ENCODE data around the gene MAPKAP1. TPM values are rescaled to one million over a fixed set of nuclear protein-coding genes. Genes with fewer than 3 reads are reported as not detected.

MAPKAP1 gene
- total and polyA plus RNA-seq, 8 donors: 49.5 to 89.5 (median 56.2) TPM

GRCh38 chr9:125650271-125650737 lies 56.7 kb downstream of the MAPKAP1 start:
- Histone ChIP-seq H3K4me3 (peak overlapping the region in 1 of 2 donors; percentile 11), H3K9me3 (no peaks in the 10 kb centered on the region), H3K36me3 (peaks cover 0 to 3% of the 10 kb centered on the region in 2 donors), H3K27me3 (no peaks in the 10 kb centered on the region), H3K27ac (peak overlapping the region; percentile 63 to 93), H3K4me1 (peaks cover 3 to 79% of the 10 kb centered on the region in 2 donors)
- ATAC-seq: peak; percentile 68
- no peak for DNase-seq
- TF ChIP-seq, protein P1, sequence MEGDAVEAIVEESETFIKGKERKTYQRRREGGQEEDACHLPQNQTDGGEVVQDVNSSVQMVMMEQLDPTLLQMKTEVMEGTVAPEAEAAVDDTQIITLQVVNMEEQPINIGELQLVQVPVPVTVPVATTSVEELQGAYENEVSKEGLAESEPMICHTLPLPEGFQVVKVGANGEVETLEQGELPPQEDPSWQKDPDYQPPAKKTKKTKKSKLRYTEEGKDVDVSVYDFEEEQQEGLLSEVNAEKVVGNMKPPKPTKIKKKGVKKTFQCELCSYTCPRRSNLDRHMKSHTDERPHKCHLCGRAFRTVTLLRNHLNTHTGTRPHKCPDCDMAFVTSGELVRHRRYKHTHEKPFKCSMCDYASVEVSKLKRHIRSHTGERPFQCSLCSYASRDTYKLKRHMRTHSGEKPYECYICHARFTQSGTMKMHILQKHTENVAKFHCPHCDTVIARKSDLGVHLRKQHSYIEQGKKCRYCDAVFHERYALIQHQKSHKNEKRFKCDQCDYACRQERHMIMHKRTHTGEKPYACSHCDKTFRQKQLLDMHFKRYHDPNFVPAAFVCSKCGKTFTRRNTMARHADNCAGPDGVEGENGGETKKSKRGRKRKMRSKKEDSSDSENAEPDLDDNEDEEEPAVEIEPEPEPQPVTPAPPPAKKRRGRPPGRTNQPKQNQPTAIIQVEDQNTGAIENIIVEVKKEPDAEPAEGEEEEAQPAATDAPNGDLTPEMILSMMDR (IDR thresholded peaks at IDR 0.05): no peak
- intact Hi-C loops (cut with DNase I): no loop called here

DNA sequence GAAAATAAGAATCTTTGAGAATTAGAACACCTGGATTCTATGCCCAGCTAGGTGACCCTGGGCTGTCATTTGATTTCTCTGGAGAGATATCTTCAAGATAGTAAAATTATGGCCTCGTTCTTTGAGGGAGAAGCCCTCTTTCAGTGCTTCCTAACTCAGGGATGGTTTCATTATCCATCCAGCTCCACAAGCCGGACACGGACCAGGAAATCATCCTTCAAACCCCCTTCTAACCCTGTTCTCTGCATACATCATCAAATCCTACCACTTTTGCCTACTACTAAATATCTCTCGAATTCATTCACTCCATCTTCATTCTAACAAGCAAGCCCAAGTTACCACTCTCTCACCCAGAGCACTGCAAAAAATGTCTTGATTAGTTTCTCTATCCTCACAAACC lies 57.2 kb downstream of the MAPKAP1 start:
- intact Hi-C loops (cut with DNase I): no loop called here
- no peak for ATAC-seq
- TF ChIP-seq, protein P1 (IDR thresholded peaks at IDR 0.05): no peak
- peak overlapping the region in 1 of 2 donors; percentile 11 for H3K4me3 ChIP-seq
- H3K36me3 ChIP-seq: peaks cover 0 to 3% of the 10 kb centered on the region in 2 donors
- no peak for DNase-seq
- peaks cover 3 to 81% of the 10 kb centered on the region in 2 donors for H3K4me1 ChIP-seq
- H3K9me3 ChIP-seq: no peaks in the 10 kb centered on the region
- H3K27me3 ChIP-seq: no peaks in the 10 kb centered on the region
- H3K27ac ChIP-seq: peak overlapping the region; percentile 63 to 93

DNA sequence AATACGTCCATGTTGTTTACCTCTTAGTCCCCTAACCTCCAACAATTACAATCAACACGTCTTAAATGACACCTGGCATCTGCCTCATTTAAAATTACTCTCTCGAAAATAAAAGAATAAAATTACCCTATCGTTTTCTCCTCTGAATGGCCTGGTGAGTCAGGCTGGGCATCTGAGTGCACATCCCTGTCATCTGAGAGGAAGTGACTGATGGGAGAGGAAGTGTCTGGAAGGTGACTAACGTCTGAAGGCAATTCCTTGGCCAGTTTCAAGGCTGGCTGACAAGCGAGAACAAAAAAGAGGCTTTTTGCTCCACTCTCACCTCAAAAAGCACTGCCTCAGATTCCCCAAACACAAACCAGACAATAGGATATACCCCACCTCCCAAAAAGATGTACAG lies 57.7 kb downstream of the MAPKAP1 start:
- peak; percentile 84 for ATAC-seq
- peak overlapping the region; percentile 63 to 93 for H3K27ac ChIP-seq

GRCh38 chr9:125648294-125648693 lies 58.7 kb downstream of the MAPKAP1 start:
- H3K4me3 ChIP-seq: no peak overlapping the region

More for the DNA sequence above, 57.7 kb downstream of the MAPKAP1 start:
- peak in 1 of 4 donors; percentile 46 for DNase-seq
- intact Hi-C loops (cut with DNase I): no loop called here
- Histone ChIP-seq H3K27me3 (no peaks in the 10 kb centered on the region), H3K4me3 (no peak overlapping the region), H3K36me3 (peaks cover 0 to 3% of the 10 kb centered on the region in 2 donors), H3K9me3 (no peaks in the 10 kb centered on the region), H3K4me1 (peaks cover 3 to 81% of the 10 kb centered on the region in 2 donors)
- TF ChIP-seq, protein P1 (IDR thresholded peaks at IDR 0.05): no peak

DNA sequence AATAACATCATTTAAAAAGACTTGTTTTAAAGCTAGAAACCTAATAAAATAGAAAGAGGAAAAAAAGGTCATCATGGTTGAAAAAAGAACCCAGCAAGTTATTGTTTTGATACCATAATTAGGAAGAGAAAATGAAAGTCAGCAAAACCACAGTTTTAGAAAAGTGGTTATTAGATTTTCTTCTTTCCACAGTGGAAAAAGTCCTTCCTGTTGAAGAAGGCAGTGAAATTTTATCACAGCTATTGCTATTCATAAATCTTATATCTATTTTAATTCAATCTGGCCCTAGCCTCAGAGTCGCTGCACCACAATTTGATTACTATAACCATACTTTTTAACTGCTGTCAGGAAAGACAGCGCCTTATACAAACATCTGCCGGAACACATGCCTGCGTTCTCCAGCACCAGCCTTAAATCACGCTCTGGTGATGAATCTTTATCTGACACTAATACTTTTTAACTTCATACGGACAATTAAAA lies 60.3 kb downstream of the MAPKAP1 start:
- Histone ChIP-seq H3K27me3 (no peaks in the 10 kb centered on the region), H3K4me3 (no peak overlapping the region), H3K36me3 (peaks cover 0 to 3% of the 10 kb centered on the region in 2 donors), H3K9me3 (no peaks in the 10 kb centered on the region), H3K27ac (peak overlapping the region; percentile 45 to 68), H3K4me1 (peaks cover 3 to 63% of the 10 kb centered on the region in 2 donors)
- DNase-seq (no peak), ATAC-seq (no peak)
- intact Hi-C loops (cut with DNase I): no loop called here
- TF ChIP-seq, protein P1 (IDR thresholded peaks at IDR 0.05): no peak

More at GRCh38 chr9:125648294-125648693, 58.7 kb downstream of the MAPKAP1 start:
- no peaks in the 10 kb centered on the region for H3K9me3 ChIP-seq
- H3K4me1 ChIP-seq: peaks cover 3 to 78% of the 10 kb centered on the region in 2 donors
- H3K27ac ChIP-seq: peak overlapping the region in 1 of 2 donors; percentile 93
- ATAC-seq (no peak), DNase-seq (no peak)
- TF ChIP-seq, protein P1 (IDR thresholded peaks at IDR 0.05): no peak
- no peaks in the 10 kb centered on the region for H3K27me3 ChIP-seq
- intact Hi-C loops (cut with DNase I): no loop called here
- peaks cover 0 to 3% of the 10 kb centered on the region in 2 donors for H3K36me3 ChIP-seq
